Stimulated activated CD8-positive, alpha-beta memory T cell treated with anti-CD3 and anti-CD28 coated beads, Interleukin-2, amount 100 ng/mL, for 1 hour (primary cell): ENCODE results near the gene DPM1.

Experiments used
- DNase-seq, 2 donors: peaks; one replicate each; pipeline ENCODE4 v3.0.0-alpha.2; 2020; ENCODE audit warnings: low read depth in 2 of 2

The DPM1 gene

DNA sequence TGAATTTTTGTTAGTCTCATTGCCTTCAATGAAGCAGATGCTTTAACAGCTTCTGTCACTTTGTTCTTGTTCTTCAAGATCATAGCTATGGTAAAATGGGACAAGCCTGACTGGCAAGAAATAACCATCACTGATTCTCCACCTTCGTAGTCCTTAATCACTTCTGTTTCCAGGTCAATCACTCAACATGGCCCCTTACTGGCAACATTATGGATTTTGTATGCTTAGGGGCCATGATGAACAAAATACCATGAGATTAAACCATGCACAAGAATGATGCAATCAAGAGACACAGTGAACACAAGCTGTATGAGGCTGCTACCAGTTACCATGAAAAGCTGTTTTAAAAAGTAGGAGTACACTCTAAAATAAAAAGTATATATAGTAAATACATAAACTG, 59.9 kb downstream of the DPM1 start:
- no peak for DNase-seq

DNA sequence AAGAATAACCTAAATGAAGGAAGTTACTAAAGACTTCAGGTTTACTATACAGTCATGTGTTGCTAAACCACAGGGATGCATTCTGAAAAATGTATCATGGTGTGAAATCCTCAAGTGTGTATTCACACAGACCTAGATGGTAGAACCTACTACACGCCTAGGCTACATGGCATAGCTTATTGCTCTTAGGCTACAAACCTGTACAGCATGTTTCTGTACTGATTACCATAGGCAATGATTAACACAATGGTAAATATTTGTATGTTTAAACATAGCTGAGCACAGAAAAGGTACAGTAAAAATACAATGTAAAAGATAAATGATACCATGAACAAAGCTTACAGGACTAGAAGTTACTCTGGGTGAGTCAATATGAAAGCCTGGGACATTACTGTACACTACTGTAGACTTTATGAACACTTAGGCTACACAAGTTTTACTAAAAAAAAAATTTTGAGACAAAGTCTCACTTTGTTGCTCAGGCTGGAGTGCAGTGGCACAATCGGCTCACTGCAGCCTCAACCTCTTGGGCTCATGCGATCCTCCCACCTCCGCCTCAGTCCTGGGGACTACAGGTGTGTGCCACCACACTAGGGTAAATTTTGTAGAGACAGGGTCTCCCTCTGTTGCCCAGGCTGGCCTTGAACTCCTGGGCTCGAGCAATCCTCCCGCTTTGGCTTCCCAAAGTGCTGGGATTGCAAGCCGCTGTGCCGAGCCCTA, 63.1 kb downstream of the DPM1 start:
- DNase-seq: no peak

DNA sequence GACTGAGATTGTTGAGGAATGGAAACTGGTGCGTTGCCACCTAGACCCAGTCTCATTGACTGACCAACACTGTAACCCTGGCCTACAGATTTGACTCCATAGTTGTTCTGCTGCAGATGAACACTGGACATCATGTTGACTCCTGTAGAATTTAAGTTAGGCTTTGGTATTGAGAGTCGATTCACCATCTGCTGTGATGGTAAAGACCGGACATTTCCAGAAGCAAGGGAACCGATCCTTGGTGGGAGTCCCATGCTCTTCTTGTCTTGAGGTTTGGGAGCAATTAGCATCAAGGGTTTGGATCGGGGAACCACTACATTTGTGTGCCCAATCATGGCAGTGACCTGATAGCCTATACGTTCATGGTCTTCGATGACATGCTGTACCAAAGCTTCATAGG, 64.7 kb downstream of the DPM1 start:
- no peak for DNase-seq

DNA sequence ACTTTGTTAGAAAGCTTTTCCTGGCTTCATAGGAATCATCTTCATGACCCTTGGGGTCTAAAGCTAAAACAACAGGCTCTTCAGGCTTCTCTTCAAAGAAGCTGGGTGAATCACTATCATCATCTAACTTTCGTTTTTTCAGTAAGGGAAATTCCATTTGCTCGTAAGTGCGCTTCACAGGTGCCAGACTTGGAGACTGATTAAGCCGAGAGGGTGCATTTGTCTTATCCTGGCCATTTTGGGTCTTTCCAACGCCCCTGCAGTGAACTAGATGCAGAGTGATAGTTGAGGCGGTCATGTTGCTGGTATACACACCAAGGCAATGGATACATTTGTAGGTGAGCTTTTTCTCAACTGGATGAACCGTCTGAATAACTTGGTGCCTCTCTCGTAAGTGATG, 65.9 kb downstream of the DPM1 start:
- no peak for DNase-seq

DNA sequence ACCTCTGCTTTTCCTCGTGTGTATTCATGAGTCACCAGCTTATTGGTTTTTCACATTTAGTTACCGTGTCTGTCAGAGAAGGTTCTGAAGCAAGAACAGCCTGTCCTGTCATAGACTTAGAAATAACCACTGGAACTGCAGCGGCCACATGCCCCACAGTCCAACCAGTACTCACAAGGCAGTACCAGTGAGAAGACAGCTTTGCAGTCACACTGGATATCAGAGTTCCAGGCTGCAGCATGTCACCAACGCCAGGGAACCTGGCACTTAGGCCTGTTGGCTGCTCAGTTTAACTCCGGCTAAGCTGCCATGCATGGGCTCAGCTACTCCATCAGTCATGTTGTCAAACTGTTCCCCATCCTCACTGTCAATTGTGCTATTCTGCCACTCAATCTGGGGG, 67.2 kb downstream of the DPM1 start:
- DNase-seq: no peak

DNA sequence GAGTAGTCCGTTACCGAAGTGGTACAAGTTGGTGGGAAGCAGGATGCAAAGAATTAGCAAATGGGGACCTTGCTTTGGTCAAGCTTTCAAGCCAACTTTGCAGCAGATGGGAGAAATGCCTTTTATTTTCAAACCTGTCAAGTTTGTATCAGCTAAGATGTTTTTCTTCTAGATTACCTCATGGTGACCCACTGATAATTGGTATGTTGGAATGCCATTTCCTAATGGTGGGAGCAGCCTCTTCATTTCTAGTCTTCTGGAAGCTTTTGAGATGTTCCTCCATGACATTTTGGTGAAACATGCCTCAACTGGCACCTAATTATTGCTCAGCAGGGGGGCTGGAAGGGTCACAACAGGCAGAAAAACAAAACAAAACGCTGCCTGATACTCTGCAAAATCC, 70.8 kb downstream of the DPM1 start:
- DNase-seq: no peak

DNA sequence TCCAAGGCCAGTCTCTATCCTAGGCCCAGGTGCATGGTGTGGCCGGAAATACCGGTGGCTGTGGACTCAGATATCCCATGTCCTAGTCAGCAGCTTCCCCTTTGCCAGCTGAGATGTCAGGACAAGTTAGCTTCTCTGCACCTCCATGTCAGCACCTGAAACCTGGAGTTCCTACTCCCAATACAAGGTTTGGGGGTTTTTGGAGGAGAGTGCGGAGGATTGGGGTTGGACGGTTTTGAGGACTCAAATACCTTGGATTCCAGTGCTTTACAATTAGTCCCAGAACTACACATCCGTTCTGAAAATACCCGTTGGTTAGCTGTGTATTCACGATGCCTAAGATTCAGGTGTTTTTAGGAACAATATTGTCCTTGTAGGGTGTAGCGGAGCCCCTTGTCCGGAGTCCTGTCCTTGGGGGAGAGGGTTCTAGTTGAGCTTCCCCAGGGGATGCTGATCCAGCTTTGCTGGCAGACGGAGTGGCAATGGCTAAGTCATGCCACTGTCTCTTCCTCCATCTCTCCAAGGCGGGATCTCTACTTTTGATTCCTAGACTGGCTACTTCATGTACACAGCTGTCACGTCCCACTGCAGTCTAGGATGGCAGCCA, 72.0 kb downstream of the DPM1 start:
- no peak for DNase-seq

DNA sequence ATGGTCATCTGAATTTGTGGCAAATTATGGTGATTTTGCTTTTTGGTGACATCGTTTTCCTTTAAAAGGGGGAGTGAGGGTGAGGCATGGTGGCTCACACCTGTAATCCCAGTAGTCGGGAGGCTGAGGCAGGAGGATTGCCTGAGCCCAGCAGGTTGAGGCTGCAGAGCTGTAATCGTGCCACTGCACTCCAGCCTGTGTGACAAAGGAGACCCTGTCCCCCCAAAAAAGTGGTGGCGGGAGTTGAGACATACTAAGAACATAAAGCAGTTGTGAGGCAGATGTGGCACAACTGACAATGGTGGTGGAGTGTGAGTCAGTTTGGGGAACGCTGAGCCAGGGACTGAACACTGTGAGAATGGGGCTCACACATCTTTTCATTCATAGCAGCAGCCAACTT, 72.6 kb downstream of the DPM1 start:
- no peak for DNase-seq

DNA sequence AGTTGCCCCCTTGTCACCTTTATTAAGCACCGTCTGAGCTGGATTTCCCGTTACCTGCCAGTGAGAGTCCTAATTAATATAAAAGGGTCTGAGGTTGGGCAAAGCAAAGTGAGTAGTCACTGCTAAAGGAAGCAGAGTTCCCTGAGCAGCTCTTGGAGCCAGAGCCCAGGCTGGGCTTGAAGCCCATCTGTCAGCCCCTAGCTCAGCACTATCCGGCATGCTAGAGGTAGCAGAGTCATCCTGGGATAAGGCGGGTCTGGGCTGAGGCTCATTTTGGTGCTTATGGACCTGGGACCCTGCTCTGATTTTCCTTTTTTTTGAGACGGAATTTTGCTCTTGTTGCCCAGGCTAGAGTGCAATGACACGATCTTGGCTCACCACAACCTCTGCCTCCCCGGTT, 73.3 kb downstream of the DPM1 start:
- DNase-seq: no peak
